ENCODE measurements around the gene RNF126.

DNA sequence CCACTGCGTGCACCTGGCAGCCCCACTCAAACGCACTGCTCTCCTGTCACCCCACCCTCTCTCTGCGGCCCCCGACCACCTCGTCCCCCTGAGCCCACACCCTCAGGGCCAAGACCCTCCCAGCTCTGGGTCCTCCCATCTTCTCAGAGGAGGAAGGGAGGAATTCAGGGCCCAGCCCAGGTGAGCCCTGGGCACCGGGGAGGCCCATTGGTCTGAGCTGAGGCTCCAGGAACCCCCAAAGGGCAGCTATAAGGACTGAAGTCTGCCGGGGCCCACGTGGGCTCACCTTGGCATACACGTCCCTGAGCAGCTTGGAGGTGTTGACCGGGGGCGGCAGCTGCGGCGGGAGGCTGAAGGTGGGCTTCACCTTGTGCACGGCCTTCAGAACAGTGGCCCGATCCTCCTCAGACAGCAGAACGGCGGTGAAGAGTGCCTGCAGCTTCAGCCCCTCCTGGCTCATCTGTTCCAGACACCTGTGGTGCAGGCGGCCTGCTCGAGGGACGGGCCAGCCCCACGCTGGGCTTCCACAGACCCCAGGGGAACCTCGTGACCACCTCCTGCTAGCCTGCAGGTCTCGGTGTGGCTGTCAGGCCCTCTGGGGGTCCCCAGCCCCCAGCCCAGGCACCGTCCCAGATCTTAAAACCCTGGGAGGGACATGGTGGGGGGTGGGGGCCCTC, 38.4 kb downstream of the RNF126 start:
- TF ChIP-seq POLR2AphosphoS5 (IDR thresholded peaks at IDR 0.05; ENCODE audit: insufficient read depth in 1 of 2, low read depth in 1 of 2), result no peak
- TF ChIP-seq, protein P1, sequence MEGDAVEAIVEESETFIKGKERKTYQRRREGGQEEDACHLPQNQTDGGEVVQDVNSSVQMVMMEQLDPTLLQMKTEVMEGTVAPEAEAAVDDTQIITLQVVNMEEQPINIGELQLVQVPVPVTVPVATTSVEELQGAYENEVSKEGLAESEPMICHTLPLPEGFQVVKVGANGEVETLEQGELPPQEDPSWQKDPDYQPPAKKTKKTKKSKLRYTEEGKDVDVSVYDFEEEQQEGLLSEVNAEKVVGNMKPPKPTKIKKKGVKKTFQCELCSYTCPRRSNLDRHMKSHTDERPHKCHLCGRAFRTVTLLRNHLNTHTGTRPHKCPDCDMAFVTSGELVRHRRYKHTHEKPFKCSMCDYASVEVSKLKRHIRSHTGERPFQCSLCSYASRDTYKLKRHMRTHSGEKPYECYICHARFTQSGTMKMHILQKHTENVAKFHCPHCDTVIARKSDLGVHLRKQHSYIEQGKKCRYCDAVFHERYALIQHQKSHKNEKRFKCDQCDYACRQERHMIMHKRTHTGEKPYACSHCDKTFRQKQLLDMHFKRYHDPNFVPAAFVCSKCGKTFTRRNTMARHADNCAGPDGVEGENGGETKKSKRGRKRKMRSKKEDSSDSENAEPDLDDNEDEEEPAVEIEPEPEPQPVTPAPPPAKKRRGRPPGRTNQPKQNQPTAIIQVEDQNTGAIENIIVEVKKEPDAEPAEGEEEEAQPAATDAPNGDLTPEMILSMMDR (IDR thresholded peaks at IDR 0.05), result no peak
- no peak for TF ChIP-seq POLR2A (IDR thresholded peaks at IDR 0.05)
